Esophagus muscularis mucosa (tissue), 4 donors: ENCODE results near the gene AGAP1. TPM values are rescaled to one million over a fixed set of nuclear protein-coding genes. Genes with fewer than 3 reads are reported as not detected.

Experiments used
- DNase-seq: peaks from one replicate; pipeline ENCODE4 v3.0.0-alpha.2; 2017; ENCODE audit errors: extremely low spot score
- H3K27ac ChIP-seq, 4 donors: fragments of 200-600 bp; sonication (generic); replicated peaks in 1 of 4; 1 replicate in 3 of 4; 2 replicates in 1 of 4; pipeline ENCODE4 v1.5.1; 2016 to 2019; ENCODE audit warnings: mild to moderate bottlenecking in 1 of 4
- H3K27me3 ChIP-seq, 4 donors: fragments of 200-600 bp; sonication (generic); one replicate each; pipeline versions ENCODE4 v1.5.1 to v1.6.0; 2016 to 2019
- H3K36me3 ChIP-seq, 4 donors: fragments of 200-600 bp; sonication (generic); one replicate each; pipeline ENCODE4 v1.5.1; 2016 to 2019
- H3K4me1 ChIP-seq, 4 donors: fragments of 200-600 bp; sonication (generic); one replicate each; pipeline ENCODE4 v1.5.1; 2016 to 2019
- H3K4me3 ChIP-seq, 4 donors: fragments of 200-600 bp; sonication (generic); 1 replicate in 2 of 4; 2 replicates in 2 of 4; pipeline ENCODE4 v1.5.1; 2016 to 2019; ENCODE audit warnings: mild to moderate bottlenecking in 4 of 4, moderate library complexity in 1 of 4
- H3K9me3 ChIP-seq, 4 donors: fragments of 200-600 bp; sonication (generic); 1 replicate in 3 of 4; 2 replicates in 1 of 4; pipeline ENCODE4 v1.5.1; 2016 to 2019
- EP300 ChIP-seq: sonication (generic); formaldehyde crosslinking; IDR thresholded peaks from one replicate; pipeline ENCODE4 v1.6.1; 2017; ENCODE audit warnings: antibody characterized with exemption
- POLR2A ChIP-seq: fragments of 450-650 bp; IDR thresholded peaks from one replicate; pipeline ENCODE4 v1.6.1; 2017; ENCODE audit warnings: antibody characterized with exemption, moderate library complexity, mild to moderate bottlenecking, low read depth
- POLR2AphosphoS5 ChIP-seq, 2 donors: sonication (generic); formaldehyde crosslinking; IDR thresholded peaks; one replicate each; pipeline ENCODE4 v1.6.1; 2017; ENCODE audit warnings: antibody characterized with exemption in 2 of 2
- WGBS: methylation state at CpG from one replicate; pipeline ENCODE4 v1.1.5; 2018; 5-methylcytosine and 5-hydroxymethylcytosine counted together
- intact Hi-C: fragments of 100-400 bp; cut with DNase I; formaldehyde crosslinking; loops from one replicate; pipeline ENCODE4 v1.15.1; 2023
- total RNA-seq, 4 donors: library from RNA; depleted of rRNA; stranded (reverse); fragments of >200 nt; gene quantifications; one replicate each; pipeline versions ENCODE4 v1.1.0 to v1.2.1, GENCODE V29; 2016
- TF ChIP-seq, protein P1 (sequence below), 3 experiments: fragments of 200-600 bp in 2 of 3; fragments of 450-650 bp in 1 of 3; sonication (generic) in 2 of 3; IDR thresholded peaks; one replicate each; pipeline ENCODE4 v1.5.1; 2017 to 2019; ENCODE audit warnings: antibody characterized with exemption in 3 of 3, mild to moderate bottlenecking in 2 of 3, moderate library complexity in 1 of 3

Gene AGAP1
- total RNA-seq, 4 donors from 2014 or later, result 37.9 to 62.4 (median 47.2) TPM

- Histone ChIP-seq H3K27me3 (no peaks in the 10 kb centered on the region), H3K27ac (no peak overlapping the region), H3K9me3 (no peaks in the 10 kb centered on the region), H3K4me3 (no peak overlapping the region), H3K4me1 (peaks cover 0 to 24% (median 21%) of the 10 kb centered on the region in 4 donors), H3K36me3 (peaks cover 11 to 74% (median 51%) of the 10 kb centered on the region in 4 donors)
- 92% methylated on average over 18 of the region's 18 CpGs for WGBS
- TF ChIP-seq, protein P1, sequence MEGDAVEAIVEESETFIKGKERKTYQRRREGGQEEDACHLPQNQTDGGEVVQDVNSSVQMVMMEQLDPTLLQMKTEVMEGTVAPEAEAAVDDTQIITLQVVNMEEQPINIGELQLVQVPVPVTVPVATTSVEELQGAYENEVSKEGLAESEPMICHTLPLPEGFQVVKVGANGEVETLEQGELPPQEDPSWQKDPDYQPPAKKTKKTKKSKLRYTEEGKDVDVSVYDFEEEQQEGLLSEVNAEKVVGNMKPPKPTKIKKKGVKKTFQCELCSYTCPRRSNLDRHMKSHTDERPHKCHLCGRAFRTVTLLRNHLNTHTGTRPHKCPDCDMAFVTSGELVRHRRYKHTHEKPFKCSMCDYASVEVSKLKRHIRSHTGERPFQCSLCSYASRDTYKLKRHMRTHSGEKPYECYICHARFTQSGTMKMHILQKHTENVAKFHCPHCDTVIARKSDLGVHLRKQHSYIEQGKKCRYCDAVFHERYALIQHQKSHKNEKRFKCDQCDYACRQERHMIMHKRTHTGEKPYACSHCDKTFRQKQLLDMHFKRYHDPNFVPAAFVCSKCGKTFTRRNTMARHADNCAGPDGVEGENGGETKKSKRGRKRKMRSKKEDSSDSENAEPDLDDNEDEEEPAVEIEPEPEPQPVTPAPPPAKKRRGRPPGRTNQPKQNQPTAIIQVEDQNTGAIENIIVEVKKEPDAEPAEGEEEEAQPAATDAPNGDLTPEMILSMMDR (IDR thresholded peaks at IDR 0.05), result no peak
- TF ChIP-seq EP300, result no peak
- no peak for TF ChIP-seq POLR2AphosphoS5 (IDR thresholded peaks at IDR 0.05)
- TF ChIP-seq POLR2A, result no peak
- DNase-seq, result no peak
- intact Hi-C loops, result no loop called here
Measured at GRCh38 chr2:235812185-235812665, 318.4 kb downstream of the AGAP1 start.

GRCh38 chr2:235813398-235813797 lies 319.6 kb downstream of the AGAP1 start:
- Histone ChIP-seq H3K36me3 (peaks cover 11 to 64% (median 39%) of the 10 kb centered on the region in 4 donors), H3K4me3 (no peak overlapping the region), H3K9me3 (no peaks in the 10 kb centered on the region), H3K4me1 (peaks cover 0 to 34% (median 32%) of the 10 kb centered on the region in 4 donors), H3K27me3 (no peaks in the 10 kb centered on the region), H3K27ac (no peak overlapping the region)
- 93% methylated on average over 7 of the region's 12 CpGs for WGBS
- intact Hi-C loops, result no loop called here
- TF ChIP-seq POLR2AphosphoS5 (IDR thresholded peaks at IDR 0.05) (no peak), EP300 (no peak), POLR2A (no peak)
- TF ChIP-seq, protein P1 (IDR thresholded peaks at IDR 0.05), result no peak
- no peak for DNase-seq

DNA sequence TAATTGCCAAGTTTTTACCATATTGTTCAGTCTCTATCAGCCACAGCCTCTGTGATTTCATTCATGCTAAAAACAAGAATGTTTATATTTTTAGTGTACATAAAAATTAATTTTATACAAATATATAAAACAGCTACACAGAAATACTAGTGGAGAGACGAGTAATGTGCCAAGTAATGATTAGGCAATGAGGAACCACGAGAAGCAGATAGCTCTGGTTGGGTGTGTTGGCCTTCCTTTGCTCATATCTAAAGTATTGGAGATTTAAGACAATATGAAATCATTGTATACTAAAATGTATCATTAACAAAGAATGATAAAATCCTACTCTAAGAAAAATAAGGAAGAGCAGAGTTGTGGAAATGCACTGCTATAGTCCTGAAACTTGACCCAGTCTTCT lies 326.7 kb downstream of the AGAP1 start:
- no peak overlapping the region for H3K4me3 ChIP-seq
- DNase-seq, result no peak
- H3K27ac ChIP-seq, result no peak overlapping the region
- no peaks in the 10 kb centered on the region for H3K9me3 ChIP-seq
- H3K4me1 ChIP-seq, result peaks cover 0 to 34% (median 31%) of the 10 kb centered on the region in 4 donors
- no peaks in the 10 kb centered on the region for H3K27me3 ChIP-seq
- 77% methylated on average over 2 of the region's 2 CpGs for WGBS
- intact Hi-C loops, result no loop called here
- TF ChIP-seq, protein P1 (IDR thresholded peaks at IDR 0.05), result no peak
- TF ChIP-seq POLR2A, result no peak
- no peak for TF ChIP-seq POLR2AphosphoS5 (IDR thresholded peaks at IDR 0.05)
- no peak for TF ChIP-seq EP300
- H3K36me3 ChIP-seq, result peaks cover 0 to 29% (median 7%) of the 10 kb centered on the region in 4 donors

DNA sequence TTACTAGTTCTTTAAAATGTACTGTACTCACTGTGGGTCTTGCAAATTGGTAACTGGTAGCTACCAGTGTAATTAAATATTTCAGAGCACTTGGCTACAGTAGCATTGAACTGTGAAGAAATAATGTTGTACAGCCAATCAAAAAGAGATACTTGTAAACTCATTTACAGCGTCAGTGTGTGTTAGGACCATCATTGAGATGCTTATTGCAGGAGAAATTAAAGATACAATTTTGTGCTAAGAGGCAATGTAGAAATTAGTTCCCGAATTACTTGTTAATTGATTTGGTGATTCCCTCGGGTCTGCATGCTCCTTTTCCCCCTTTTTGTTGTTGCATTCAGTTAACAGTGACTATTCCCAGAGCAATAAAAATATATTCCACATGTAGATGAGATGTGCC lies 330.5 kb downstream of the AGAP1 start:
- Histone ChIP-seq H3K27me3 (no peaks in the 10 kb centered on the region), H3K9me3 (no peaks in the 10 kb centered on the region), H3K4me1 (peaks cover 0 to 4% (median under 1%) of the 10 kb centered on the region in 4 donors), H3K4me3 (no peak overlapping the region), H3K27ac (no peak overlapping the region), H3K36me3 (peaks cover 0 to 48% (median 7%) of the 10 kb centered on the region in 4 donors)
- TF ChIP-seq, protein P1 (IDR thresholded peaks at IDR 0.05), result no peak
- TF ChIP-seq POLR2AphosphoS5 (IDR thresholded peaks at IDR 0.05), result no peak
- TF ChIP-seq POLR2A, result no peak
- no peak for TF ChIP-seq EP300
- intact Hi-C loops, result no loop called here
- WGBS, result 94% methylated on average over 3 of the region's 3 CpGs
- DNase-seq, result no peak

- no peak for DNase-seq
- Histone ChIP-seq H3K27me3 (no peaks in the 10 kb centered on the region), H3K27ac (no peak overlapping the region), H3K4me3 (no peak overlapping the region), H3K9me3 (no peaks in the 10 kb centered on the region), H3K36me3 (peaks cover 0 to 58% (median 9%) of the 10 kb centered on the region in 4 donors), H3K4me1 (no peaks in the 10 kb centered on the region)
- WGBS, result 96% methylated on average over 6 of the region's 6 CpGs
- TF ChIP-seq POLR2AphosphoS5 (IDR thresholded peaks at IDR 0.05) (no peak), POLR2A (no peak), EP300 (no peak)
- TF ChIP-seq, protein P1 (IDR thresholded peaks at IDR 0.05), result no peak
- intact Hi-C loops, result no loop called here
Measured at GRCh38 chr2:235825946-235826345, 332.1 kb downstream of the AGAP1 start.
